Tibial nerve (tissue), 4 donors: ENCODE measurements around the gene PRXL2B.
"Not testable (repeated sequence)": the region's sequence is repeated elsewhere in the genome, so short reads cannot be mapped to it uniquely, and the experiment has no call there.

Experiments used
- CTCF ChIP-seq, 5 experiments: fragments of 200-600 bp in 3 of 5; fragments of 450-650 bp in 2 of 5; sonication (generic) in 3 of 5; IDR thresholded peaks; one replicate each; pipeline ENCODE4 v1.5.1; 2016 to 2019; ENCODE audit warnings: antibody characterized with exemption in 5 of 5, mild to moderate bottlenecking in 3 of 5, moderate library complexity in 2 of 5
- EP300 ChIP-seq, 2 donors: sonication (generic); formaldehyde crosslinking; IDR thresholded peaks; one replicate each; pipeline ENCODE4 v1.6.1; 2017; ENCODE audit warnings: antibody characterized with exemption in 2 of 2, mild to moderate bottlenecking in 1 of 2
- POLR2A ChIP-seq, 2 donors: fragments of 450-650 bp; IDR thresholded peaks; one replicate each; pipeline ENCODE4 v1.6.1; 2017; ENCODE audit warnings: antibody characterized with exemption in 2 of 2, mild to moderate bottlenecking in 2 of 2, moderate library complexity in 2 of 2

- TF ChIP-seq CTCF, POLR2A, EP300 (IDR thresholded peaks at IDR 0.05): not testable (repeated sequence)
Observed at GRCh38 chr1:2625748-2626147, 39.2 kb downstream of the PRXL2B start.
